ENCODE measurements around the gene C11orf24. TPM values are rescaled to one million over a fixed set of nuclear protein-coding genes. Genes with fewer than 3 reads are reported as not detected.

The C11orf24 gene
- total and polyA plus RNA-seq, 9 of the 15 experiments (the other 6 are each of a cell fraction or from before 2014, with no cell fraction given) = 2.0 to 65.2 (median 32.5) TPM

- TF ChIP-seq MGA (IDR thresholded peaks at IDR 0.05) (peak; percentile 12; the same call in 1 of the 2 replicates), CCNT2 (IDR thresholded peaks at IDR 0.05; ENCODE audit: borderline replicate concordance, extremely low read depth, insufficient read length, low read depth, low read length) (peak; percentile 46), HDAC8 (tag; IDR thresholded peaks at IDR 0.05) (no peak), PKNOX1 (IDR thresholded peaks at IDR 0.05) (no peak), MAZ (CRISPR knock-in tag; conservative IDR thresholded peaks at IDR 0.05 in 1 of 2, IDR thresholded peaks at IDR 0.05 in 1 of 2) (peak in 1 of 2 experiments; percentile 39; a peak in 1 of 4 replicates), HDAC3 (IDR thresholded peaks at IDR 0.05; ENCODE audit: borderline replicate concordance, partially characterized antibody) (no peak), ZNF696 (CRISPR knock-in tag; conservative IDR thresholded peaks at IDR 0.05) (no peak), POLR2G (IDR thresholded peaks at IDR 0.05; ENCODE audit: low read depth, low read length) (peak; percentile 65), SMAD4 (CRISPR knock-in tag; conservative IDR thresholded peaks at IDR 0.05) (peak; percentile 1; the same call in 1 of the 2 replicates), PHF8 (IDR thresholded peaks at IDR 0.05; ENCODE audit: borderline replicate concordance, low read length) (peak; percentile 49; the same call in 1 of the 2 replicates)
- TF ChIP-seq, protein P1, sequence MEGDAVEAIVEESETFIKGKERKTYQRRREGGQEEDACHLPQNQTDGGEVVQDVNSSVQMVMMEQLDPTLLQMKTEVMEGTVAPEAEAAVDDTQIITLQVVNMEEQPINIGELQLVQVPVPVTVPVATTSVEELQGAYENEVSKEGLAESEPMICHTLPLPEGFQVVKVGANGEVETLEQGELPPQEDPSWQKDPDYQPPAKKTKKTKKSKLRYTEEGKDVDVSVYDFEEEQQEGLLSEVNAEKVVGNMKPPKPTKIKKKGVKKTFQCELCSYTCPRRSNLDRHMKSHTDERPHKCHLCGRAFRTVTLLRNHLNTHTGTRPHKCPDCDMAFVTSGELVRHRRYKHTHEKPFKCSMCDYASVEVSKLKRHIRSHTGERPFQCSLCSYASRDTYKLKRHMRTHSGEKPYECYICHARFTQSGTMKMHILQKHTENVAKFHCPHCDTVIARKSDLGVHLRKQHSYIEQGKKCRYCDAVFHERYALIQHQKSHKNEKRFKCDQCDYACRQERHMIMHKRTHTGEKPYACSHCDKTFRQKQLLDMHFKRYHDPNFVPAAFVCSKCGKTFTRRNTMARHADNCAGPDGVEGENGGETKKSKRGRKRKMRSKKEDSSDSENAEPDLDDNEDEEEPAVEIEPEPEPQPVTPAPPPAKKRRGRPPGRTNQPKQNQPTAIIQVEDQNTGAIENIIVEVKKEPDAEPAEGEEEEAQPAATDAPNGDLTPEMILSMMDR (IDR thresholded peaks at IDR 0.05 in 2 of 3, conservative IDR thresholded peaks at IDR 0.05 in 1 of 3; ENCODE audit: insufficient read depth in 2 of 3, low read depth in 1 of 3, low read length in 3 of 3) = 0 out of 6 replicates have a peak, but pooled peaks of 1 of the 3 experiments have one; percentile 0
Measured at GRCh38 chr11:68312780-68313573, 41.2 kb upstream of the C11orf24 start (continued).
